Embryonic facial prominence (tissue), 1 donor: ENCODE data around the gene GATA1.
"Not testable (repeated sequence)": the region's sequence is repeated elsewhere in the genome, so short reads cannot be mapped to it uniquely, and the experiment has no call there.

Experiments
- DNase-seq: peaks from one replicate; pipeline ENCODE4 v3.0.0-alpha.2; 2016; ENCODE audit errors: extremely low spot score

The GATA1 gene

DNA sequence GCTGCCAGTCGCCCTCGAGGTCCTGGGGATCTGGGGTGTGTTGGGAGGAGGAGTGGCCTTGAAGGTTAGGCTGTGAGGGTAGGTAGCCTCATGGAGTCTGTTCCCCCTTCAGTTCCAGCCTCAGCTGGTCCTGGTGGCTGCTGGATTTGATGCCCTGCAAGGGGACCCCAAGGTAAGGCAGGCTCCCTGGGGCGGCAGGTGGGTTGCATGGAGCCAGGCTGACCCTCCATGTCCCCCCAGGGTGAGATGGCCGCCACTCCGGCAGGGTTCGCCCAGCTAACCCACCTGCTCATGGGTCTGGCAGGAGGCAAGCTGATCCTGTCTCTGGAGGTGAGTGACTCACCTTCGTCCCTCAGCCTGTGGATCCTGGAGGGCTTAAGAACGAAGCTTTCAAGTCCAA lies 28.3 kb downstream of the GATA1 start:
- DNase-seq: no peak

DNA sequence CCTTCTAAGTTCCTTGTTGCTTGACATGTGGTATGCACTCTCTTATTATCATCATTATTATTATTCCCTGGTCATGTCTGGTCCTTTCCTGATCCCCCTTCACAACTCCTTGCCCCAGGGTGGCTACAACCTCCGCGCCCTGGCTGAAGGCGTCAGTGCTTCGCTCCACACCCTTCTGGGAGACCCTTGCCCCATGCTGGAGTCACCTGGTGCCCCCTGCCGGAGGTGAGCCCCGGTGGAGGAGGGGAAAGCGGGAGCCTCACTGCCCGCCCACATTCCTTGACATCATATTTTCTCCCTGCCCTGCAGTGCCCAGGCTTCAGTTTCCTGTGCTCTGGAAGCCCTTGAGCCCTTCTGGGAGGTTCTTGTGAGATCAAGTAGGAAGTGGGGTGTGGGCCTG lies 28.9 kb downstream of the GATA1 start:
- no peak for DNase-seq

DNA sequence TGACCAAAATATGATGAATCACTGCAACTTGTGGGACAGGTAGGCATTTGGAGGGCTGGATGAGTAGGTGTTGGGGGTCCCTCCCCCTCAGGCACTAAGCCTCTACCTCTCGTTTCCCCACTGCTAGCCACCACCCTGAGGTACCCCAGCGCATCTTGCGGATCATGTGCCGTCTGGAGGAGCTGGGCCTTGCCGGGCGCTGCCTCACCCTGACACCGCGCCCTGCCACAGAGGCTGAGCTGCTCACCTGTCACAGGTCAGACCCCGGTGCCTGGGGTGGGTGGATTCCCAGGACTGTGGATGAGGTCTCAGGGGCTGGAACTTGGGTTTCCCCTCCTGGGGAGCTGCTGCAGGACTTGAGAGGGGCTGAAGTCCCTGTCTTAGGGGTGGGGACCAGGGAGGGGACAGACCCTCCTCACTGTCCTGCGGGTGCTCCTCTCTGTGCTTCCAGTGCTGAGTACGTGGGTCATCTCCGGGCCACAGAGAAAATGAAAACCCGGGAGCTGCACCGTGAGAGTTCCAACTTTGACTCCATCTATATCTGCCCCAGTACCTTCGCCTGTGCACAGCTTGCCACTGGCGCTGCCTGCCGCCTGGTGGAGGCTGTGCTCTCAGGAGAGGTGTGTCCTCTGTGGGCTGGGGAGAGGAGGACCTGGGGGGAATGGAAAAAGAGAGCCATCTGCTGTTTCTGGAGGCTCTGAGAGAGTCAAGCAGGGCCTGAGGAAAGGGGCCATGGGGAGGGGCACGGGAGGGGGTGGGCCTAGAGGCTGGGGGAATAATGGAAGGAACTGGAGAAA lies 29.8 kb downstream of the GATA1 start:
- DNase-seq: no peak

DNA sequence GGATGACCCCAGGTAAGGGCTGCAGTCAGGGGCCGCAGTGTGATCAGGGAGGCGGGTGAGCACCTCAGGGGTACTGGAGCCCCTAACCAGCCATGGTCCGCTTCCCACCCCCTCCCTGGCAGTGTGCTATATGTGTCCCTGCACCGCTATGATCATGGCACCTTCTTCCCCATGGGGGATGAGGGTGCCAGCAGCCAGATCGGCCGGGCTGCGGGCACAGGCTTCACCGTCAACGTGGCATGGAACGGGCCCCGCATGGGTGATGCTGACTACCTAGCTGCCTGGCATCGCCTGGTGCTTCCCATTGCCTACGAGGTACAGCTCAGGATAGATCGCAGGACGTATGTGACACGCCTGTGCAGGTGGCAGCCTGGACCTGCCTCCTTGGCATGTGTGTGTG lies 31.7 kb downstream of the GATA1 start:
- no peak for DNase-seq

DNA sequence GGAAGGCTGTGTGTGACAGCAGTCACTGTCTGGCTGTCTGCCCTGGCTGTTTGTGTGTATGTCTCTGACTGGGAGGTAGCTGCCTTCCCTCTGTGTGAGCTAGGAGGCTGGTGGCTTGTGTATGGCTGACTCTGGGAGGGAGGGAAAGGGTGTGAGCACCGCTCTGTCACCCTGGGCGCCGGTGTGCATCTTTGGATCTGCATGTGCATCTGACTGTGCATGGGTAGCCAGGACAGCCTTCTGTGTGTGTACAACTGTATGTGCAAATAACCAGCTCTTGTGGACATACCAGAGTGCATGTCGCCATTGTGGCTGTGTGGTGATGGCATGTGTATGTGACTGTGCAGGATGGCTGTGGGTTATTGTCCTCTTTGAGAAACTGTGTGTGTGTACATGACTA lies 32.5 kb downstream of the GATA1 start:
- no peak for DNase-seq

DNA sequence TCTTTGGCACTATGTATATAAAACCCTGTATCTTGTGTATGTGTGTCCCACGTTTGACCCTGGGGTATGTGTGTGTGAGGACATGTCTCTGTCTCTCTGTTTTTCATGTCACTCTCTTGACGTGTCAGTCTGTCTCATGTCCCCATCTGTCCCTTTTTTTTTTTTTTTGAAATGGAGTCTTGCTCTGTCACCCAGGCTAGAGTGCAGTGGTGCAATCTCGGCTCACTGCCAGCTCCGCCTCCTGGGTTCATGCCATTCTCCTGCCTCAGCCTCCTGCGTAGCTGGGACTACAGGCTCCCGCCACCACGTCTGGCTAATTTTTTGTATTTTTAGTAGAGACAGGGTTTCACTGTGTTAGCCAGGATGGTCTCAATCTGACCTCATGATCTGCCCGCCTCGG lies 33.0 kb downstream of the GATA1 start:
- not testable (repeated sequence) for DNase-seq

DNA sequence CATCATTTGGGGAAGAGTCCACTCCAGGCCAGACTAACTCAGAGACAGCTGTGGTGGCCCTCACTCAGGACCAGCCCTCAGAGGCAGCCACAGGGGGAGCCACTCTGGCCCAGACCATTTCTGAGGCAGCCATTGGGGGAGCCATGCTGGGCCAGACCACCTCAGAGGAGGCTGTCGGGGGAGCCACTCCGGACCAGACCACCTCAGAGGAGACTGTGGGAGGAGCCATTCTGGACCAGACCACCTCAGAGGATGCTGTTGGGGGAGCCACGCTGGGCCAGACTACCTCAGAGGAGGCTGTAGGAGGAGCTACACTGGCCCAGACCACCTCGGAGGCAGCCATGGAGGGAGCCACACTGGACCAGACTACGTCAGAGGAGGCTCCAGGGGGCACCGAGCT lies 36.7 kb downstream of the GATA1 start:
- DNase-seq: no peak

DNA sequence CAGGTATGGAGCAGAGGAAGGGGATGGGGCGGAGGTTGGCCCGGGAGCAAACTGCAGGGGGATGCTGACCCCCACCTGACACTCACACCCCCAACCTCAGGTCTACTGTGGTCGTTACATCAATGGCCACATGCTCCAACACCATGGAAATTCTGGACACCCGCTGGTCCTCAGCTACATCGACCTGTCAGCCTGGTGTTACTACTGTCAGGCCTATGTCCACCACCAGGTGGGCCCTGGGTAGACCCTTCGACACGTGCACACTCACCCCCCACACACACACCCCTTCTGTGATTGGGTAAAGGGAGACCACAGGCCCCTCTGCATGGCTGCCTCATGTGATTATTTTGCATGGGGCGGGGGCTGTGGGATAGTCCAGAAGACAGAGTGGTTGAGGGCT lies 37.7 kb downstream of the GATA1 start:
- no peak for DNase-seq

DNA sequence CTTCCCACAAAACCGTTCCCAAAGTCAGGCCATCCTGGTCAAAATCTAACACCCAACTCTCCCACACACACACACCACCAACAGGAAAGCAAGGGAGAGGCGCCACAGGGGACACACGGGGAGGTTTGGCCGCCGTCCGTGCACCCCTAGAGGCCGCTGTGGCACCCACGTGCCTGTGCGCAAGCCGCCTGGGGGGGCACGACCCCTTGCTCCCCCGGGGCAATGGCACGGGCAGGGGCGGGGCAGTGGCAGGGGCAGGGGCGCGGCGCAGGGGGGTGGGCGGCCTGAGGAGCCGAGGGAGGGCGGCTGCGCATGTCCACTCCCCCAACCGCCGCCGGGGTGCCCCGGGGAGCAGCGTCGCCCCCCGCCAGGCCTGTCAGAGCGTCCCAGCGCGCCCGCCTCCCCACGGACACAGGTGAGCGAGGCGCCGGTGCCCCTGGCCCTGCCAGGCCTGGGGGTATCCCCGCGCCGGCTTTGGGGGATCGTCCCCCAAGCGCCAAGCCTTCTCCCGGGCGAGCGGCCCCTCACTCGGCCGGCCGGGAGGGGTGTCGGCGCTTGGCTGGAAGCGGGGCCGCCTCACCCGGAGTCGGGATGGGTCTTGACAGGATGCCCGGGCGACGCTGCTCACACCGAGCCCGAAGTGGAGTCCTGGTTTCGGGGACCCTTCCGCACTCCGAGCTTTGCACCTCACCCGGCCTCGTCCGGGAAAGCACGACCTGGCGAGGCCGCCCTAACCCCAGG lies 39.9 kb downstream of the GATA1 start, which contains the start of gene ERAS:
Gene ERAS (plus strand): TSS at position 379 of the 741 bp plus-strand sequence. CDS start 2,611 bp downstream, outside the sequence.
- no peak for DNase-seq

DNA sequence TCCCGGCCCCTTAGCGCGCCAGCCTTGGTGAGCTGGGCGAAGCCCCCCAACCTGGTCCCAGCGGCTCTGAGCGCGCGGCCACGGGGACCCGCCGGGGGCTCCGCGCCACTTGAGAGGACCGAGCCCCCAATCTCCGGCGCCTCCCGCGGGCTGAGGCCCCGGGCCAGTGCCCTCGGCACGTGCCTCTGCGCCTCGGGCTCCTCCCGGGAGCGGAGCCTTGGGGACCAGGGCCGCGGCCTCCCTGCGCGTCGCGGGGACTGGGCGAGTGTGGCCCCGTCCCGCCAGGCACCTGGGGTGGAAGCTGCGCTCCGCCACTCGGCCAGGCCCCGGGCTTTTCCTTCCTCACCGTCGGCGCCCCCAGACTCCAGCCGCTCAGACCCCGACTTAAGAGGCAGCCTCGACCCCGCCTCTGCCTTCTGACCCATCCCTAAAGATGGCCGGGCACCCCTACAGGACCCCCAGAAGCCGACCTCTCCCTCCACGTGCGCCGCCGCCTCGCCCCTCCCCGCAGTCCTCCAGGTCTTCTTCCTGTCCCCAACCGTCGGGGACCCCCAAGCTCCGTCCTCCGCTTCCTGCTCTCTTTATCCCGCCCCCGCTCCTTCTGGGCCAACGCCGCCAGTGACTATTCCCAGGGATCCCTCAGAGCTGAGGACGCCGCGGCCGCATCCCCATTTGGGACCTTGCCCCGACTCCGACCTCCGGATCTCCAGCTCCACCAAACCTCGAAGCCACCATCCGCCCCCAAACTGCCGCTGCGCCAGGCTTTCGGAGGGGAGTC lies 40.7 kb downstream of the GATA1 start:
- no peak for DNase-seq

DNA sequence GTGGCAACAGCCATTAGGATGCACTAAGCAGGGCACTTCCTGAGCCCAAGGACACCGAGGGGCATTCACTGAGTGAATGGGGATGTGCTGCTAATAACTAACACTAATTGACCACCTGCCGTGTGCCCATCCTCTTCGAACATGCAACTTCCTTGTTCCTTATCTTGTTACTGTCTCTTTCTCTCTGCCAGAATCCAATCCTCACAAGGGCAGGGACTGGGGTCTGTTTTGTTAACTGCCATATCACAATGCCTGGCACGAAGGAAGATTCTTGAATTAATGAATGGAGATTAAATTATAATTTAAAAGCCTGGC lies 41.2 kb downstream of the GATA1 start:
- DNase-seq: no peak

DNA sequence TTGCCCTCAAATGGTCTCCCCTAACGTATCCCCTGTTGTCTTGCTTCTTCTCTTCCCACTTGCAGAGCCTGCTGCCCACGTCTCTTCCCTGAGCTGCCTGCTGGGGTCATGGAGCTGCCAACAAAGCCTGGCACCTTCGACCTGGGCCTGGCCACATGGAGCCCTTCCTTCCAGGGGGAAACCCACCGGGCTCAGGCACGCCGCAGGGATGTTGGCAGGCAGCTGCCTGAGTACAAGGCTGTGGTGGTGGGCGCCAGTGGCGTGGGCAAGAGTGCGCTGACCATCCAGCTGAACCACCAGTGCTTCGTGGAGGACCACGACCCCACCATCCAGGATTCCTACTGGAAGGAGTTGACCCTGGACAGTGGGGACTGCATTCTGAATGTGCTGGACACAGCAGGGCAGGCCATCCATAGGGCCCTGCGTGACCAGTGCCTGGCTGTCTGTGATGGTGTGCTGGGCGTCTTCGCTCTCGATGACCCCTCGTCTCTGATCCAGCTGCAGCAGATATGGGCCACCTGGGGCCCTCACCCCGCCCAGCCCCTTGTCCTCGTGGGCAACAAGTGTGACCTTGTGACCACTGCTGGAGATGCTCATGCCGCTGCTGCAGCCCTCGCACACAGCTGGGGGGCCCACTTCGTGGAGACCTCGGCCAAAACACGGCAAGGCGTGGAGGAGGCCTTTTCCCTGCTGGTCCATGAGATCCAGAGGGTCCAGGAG lies 42.8 kb downstream of the GATA1 start:
- no peak for DNase-seq

DNA sequence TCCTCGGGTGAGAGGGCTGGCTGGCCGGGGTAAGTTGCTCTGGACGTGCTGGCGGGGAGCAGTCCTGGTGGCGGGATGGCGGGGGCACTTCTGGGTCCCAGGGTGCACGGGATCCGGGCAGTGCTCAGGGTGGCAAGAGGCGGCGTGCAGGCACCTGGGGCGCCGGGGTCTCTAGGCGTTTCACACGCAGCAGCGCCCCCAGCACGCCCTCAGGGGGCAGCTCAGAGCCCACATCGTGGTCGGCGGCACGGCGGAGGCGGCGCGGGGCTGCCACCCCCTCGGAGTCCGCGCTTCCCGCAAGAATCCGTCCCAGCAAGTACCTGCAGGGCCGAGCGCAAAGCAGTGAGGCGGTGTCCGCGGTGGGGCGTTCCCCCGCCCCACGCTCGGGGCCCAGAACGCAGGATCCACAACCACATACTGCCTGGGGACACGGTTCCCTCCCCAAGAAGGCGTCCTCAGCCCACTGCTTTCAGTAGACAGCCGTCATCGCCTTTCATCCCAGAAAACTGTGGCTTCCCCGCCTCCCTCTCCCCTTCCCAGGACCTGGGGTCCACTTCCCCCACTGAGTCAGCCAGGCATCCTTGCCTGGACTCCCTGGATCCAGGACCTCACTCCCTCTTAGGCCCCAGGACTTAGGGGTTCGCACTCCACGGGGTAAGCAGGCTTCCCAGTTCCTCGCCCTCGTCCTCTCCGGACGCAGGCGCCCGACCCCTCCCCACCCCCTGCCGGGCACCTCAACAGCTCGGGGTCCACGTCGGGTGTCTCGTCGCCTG lies 44.9 kb downstream of the GATA1 start:
- DNase-seq: no peak

DNA sequence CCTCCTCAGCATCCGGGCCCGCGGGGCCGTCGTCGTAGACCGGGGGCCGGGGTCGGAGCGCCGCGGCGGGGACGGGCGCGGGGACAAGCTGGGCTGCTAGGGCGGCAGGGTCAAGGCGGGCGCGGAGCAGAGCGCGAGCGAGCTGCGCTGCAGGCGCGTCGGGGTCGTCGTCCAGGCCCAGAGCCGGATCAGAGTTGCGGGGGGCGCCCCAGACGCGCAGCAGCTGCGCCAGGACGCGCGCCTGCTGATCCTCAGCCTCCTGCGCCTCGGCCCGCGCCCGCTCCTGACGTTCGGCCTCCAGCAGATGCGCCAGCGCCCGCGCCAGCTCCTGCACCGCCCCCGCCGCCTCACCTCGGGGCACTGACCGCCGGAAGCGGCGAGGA lies 45.5 kb downstream of the GATA1 start:
- DNase-seq: no peak

DNA sequence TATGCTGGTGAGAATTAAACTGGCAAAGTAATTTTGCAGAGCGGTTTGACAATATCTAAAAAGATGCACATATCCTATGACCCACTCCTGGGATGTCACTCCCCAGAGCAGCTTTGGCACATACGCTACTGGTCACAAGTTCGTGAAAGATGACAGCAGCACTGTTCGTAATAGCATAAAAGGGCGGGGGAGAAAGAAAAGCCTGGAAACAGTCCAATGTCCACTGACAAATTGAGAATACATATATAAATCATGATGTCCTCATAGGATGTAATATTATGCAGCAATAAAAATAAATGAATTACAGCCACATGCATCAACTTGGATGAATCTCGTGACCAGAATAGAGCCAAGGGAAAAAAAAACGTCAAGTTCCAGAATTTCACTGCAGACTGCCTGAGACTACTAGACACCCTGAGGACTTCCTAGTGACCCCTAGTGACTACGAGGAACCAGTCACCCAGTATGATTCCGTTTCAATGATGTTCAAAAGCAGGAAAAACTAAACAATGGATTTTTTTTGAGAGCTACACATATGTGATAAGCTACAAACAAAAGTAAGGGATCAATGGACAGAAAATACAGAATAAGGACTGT lies 47.2 kb downstream of the GATA1 start:
- no peak for DNase-seq

DNA sequence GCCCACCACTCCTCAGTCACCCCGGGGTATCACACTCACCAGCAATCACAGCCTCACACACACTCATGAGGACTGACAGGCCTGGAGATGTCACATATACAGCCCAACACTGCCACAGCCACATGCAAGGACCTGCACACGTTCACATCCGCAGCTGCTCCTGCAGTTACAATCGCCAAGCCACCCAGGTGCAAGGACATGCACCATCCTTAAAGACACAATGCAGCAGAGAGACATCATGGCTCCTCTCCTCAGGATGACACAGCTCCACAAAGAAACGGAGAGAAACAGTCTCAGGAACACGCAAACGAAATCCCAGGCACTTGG lies 48.0 kb downstream of the GATA1 start:
- no peak for DNase-seq

DNA sequence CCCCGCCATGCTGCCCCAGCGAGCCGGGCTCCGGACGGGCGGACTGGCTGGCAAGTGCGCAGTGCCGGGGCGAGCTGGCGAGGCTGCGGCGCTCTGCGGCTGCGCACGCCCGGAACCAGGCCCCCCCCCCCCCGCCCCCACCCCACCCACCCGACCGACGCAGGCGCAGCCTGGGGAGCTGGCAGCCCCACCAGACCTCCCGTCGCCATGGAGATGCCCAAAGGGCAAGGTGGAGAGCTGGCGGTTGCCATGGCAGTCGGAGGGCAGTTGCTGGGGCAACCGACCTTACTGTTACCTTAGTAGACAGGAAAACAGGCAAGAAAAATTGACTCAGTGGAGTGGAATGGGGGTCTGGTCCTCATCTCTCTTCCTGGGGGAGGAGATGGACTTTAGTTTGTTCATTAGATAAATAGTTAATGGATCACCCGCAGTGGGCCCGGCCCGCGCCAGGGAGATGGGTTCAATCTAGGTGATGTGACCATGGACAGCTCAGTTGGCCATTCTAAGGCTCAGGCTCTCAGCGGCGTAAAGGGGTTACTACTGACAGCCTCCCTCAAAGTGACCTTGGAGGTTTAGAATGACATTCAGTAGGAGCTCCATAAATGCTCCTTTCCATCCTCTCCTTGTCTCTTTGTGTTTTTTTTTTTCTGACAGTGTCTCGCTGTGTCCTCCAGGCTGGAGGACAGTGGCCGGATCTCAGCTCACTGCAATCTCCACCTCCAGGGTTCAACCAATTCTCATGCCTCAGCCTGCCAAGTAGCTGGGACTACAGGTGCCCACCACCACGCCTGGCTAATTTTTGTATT lies 49.3 kb downstream of the GATA1 start, which contains the start of gene PCSK1N:
Gene PCSK1N (minus strand): TSS at position 87 of the 806 bp plus-strand sequence. CDS start 78 bp downstream, at position 9.
- DNase-seq: no peak

DNA sequence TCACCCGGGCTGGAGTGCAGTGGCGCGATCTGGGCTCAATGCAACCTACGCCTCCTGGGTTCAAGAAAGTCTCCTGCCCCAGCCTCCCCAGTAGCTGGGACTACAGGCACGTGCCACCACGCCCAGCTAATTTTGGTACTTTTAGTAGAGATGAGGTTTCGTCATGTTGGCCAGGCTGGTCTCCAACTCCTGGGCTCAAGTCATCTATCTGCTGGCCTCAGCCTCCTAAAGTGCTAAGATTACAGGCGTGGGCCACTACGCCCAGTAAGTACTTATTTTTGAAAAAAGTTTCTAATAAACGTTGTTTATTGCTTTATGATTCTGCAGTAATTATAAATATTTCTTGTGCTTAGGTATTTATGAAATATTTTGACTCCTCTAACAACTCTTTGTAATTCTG lies 53.3 kb downstream of the GATA1 start:
- DNase-seq: no peak
